ENCODE results near the gene WHRN.

Gene WHRN

DNA sequence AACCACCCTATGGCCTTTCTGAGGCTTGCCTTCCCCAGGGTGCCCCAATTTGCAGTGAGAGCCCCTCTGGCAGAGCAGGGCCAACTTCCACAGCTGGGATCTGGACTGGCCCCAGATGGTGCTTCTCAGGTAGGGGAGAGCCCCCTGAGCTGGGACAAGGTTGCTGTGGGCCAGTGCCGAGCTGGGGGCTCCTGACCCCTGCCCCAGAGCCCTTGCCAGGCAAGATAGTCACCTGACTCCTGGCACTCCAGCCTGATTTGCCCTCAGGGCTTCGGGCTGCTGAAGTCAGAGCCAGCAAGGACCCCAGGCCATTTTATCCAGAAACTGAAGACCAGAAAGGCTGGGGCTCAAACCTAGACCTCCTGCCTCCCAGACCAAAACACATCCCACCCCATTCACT lies 84.1 kb downstream of the WHRN start:
- Mint-ChIP-seq H3K4me1 (peaks cover 5% of the 10 kb centered on the region), H3K9me3 (no peaks in the 10 kb centered on the region), H3K27ac (no peak overlapping the region), H3K4me3 (no peak overlapping the region), H3K36me3 (ENCODE audit: low read depth) (peaks cover 10% of the 10 kb centered on the region), H3K27me3 (ENCODE audit: low read depth, poor library complexity) (peaks cover 2% of the 10 kb centered on the region)
- DNase-seq = no peak
- TF ChIP-seq, protein P1, sequence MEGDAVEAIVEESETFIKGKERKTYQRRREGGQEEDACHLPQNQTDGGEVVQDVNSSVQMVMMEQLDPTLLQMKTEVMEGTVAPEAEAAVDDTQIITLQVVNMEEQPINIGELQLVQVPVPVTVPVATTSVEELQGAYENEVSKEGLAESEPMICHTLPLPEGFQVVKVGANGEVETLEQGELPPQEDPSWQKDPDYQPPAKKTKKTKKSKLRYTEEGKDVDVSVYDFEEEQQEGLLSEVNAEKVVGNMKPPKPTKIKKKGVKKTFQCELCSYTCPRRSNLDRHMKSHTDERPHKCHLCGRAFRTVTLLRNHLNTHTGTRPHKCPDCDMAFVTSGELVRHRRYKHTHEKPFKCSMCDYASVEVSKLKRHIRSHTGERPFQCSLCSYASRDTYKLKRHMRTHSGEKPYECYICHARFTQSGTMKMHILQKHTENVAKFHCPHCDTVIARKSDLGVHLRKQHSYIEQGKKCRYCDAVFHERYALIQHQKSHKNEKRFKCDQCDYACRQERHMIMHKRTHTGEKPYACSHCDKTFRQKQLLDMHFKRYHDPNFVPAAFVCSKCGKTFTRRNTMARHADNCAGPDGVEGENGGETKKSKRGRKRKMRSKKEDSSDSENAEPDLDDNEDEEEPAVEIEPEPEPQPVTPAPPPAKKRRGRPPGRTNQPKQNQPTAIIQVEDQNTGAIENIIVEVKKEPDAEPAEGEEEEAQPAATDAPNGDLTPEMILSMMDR (IDR thresholded peaks at IDR 0.05) = no peak

DNA sequence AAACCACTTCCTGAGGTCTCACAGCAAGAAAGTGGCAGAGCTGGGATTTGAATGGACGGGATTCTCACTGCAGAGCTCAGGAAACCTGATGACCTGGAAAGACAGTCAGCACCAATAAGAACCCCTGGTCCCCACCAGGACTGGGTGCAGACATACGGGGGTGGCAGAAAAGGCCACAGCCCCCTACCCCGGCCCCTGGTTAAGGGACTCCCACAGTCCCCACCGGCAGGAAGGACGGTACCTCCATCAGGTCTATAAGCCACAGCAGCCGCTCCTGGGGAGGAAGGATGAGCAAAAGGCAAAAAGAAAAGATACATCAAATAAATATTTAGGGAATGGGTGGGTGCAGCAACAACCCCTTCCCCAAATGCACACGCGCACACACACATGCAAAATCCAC lies 85.5 kb downstream of the WHRN start:
- Mint-ChIP-seq H3K9me3 (no peaks in the 10 kb centered on the region), H3K36me3 (ENCODE audit: low read depth) (peaks cover 10% of the 10 kb centered on the region), H3K27me3 (ENCODE audit: low read depth, poor library complexity) (peaks cover under 1% of the 10 kb centered on the region), H3K27ac (no peak overlapping the region), H3K4me1 (peaks cover 5% of the 10 kb centered on the region), H3K4me3 (no peak overlapping the region)
- no peak for DNase-seq
- TF ChIP-seq, protein P1 (IDR thresholded peaks at IDR 0.05) = no peak

DNA sequence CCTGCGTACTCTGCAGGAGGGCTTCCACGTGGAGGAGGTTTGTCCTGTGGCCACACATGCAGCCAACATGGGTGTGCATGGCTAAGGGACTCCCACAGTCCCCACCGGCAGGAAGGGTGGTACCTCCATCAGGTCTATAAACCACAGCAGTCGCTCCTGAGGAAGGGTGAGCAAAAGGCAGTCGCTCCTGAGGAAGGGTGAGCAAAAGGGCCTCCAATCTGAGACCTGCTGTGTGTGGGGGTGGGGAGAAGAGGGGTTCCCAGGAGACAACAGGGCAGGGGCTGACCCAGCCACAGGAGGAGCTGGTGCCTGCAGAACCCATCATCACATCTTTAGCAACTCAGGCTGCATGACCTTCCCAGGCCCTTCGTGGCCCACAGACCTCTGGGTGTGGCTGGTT lies 87.2 kb downstream of the WHRN start:
- TF ChIP-seq, protein P1 (IDR thresholded peaks at IDR 0.05) = no peak
- DNase-seq = no peak
- no peak overlapping the region for H3K4me3 Mint-ChIP-seq
- H3K27me3 Mint-ChIP-seq (ENCODE audit: low read depth, poor library complexity) = peaks cover 3% of the 10 kb centered on the region
- H3K27ac Mint-ChIP-seq = no peak overlapping the region
- H3K9me3 Mint-ChIP-seq = no peaks in the 10 kb centered on the region
- H3K36me3 Mint-ChIP-seq (ENCODE audit: low read depth) = peaks cover 10% of the 10 kb centered on the region
- H3K4me1 Mint-ChIP-seq = peaks cover 12% of the 10 kb centered on the region

DNA sequence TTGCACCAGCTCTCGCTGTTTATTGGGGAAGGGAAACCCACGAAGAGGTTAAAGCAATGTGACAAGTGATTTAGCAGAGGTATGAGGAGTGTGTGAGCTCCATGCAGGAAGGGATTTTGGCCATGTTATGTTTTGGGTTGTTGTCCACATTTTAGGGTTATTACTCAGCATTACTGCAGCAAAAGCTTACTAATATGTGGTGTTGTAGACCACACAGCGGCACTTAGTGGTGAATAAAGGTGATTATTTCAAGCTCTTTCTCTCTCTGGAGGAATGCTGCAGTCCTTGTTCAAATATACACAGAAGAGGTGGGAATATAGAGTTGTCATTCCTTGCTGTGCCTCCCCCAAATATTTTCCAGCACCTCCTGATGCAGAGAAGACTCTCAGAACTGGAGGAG lies 87.8 kb downstream of the WHRN start:
- Mint-ChIP-seq H3K4me3 (no peak overlapping the region), H3K27ac (no peak overlapping the region), H3K4me1 (peaks cover 14% of the 10 kb centered on the region), H3K27me3 (ENCODE audit: low read depth, poor library complexity) (peaks cover 3% of the 10 kb centered on the region), H3K36me3 (ENCODE audit: low read depth) (peaks cover 10% of the 10 kb centered on the region), H3K9me3 (no peaks in the 10 kb centered on the region)
- no peak for DNase-seq
- TF ChIP-seq, protein P1 (IDR thresholded peaks at IDR 0.05) = no peak

DNA sequence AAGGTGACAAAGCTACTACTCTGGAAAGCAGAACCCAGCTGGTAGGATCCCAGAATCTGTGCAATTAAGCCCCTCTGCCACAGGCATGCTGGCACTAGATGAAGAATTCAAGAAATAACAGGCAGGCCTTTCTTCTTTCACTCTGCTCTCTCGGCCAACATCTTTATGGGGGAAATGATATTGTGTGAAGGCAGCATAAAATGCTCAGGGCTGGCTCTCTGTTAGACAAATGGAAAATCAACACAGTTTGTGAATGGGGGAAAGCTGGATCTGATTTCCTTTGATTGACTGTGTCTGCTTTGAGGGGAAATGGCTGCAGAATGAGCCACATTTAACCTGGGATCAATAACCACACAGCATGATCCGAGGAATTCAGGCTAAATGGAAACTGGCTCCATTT lies 88.4 kb downstream of the WHRN start:
- Mint-ChIP-seq H3K27ac (no peak overlapping the region), H3K36me3 (ENCODE audit: low read depth) (peaks cover 10% of the 10 kb centered on the region), H3K4me3 (no peak overlapping the region), H3K9me3 (no peaks in the 10 kb centered on the region), H3K4me1 (peaks cover 18% of the 10 kb centered on the region), H3K27me3 (ENCODE audit: low read depth, poor library complexity) (peaks cover 3% of the 10 kb centered on the region)
- TF ChIP-seq, protein P1 (IDR thresholded peaks at IDR 0.05) = no peak
- DNase-seq = no peak

DNA sequence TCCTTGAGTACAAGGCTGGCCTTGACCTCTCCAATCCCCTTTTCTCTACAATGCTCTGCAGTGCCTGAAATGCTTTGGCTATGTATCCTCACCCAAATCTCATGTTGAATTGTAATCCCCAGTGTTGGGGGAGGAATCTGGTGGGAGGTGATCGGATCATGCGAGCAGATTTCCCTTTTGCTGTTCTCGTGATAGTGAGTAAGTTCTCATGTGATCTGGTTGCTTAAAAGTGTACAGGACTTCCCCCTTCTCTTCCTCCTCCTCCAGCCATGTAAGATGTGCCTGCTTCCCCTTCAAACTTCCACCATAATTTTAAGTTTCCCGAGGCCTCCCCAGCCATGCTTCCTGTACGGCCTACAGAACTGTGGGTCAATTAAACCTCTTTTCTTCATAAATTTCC lies 89.0 kb downstream of the WHRN start:
- peaks cover 18% of the 10 kb centered on the region for H3K4me1 Mint-ChIP-seq
- H3K36me3 Mint-ChIP-seq (ENCODE audit: low read depth) = peaks cover 10% of the 10 kb centered on the region
- TF ChIP-seq, protein P1 (IDR thresholded peaks at IDR 0.05) = no peak
- H3K9me3 Mint-ChIP-seq = no peaks in the 10 kb centered on the region
- H3K27me3 Mint-ChIP-seq (ENCODE audit: low read depth, poor library complexity) = peaks cover 3% of the 10 kb centered on the region
- H3K27ac Mint-ChIP-seq = no peak overlapping the region
- no peak for DNase-seq
- no peak overlapping the region for H3K4me3 Mint-ChIP-seq

Data from nephron progenitor cell (in vitro differentiated cells).